Jurkat, Clone E6-1 (cell line): ENCODE results near the gene EMILIN2. TPM values are rescaled to one million over a fixed set of nuclear protein-coding genes. Genes with fewer than 3 reads are reported as not detected.
"Not testable (repeated sequence)": the region's sequence is repeated elsewhere in the genome, so short reads cannot be mapped to it uniquely, and the experiment has no call there.

Experiments
- DNase-seq: peaks from one replicate; pipeline ENCODE4 v3.0.0-alpha.2; 2011; ENCODE audit warnings: low read depth, low spot score
- H3K4me3 ChIP-seq: 2 replicates; pipeline ENCODE4 v1.5.1; 2011; ENCODE audit warnings: mild to moderate bottlenecking, low read length, control low read depth, moderate library complexity
- polyA plus RNA-seq: library from polyadenylated mRNA; unstranded; fragments of >200 nt; gene quantifications from one replicate; pipeline ENCODE4 v1.2.1, GENCODE V29; 2012; ENCODE audit warnings: missing spikeins; ENCODE audit not compliant: insufficient read length, insufficient read depth

Gene EMILIN2
- polyA plus RNA-seq, result 15.4 TPM

GRCh38 chr18:2846636-2847316, at the start of gene EMILIN2:
Gene EMILIN2, plus strand, starts transcription at chr18:2847006. Its CDS starts 183 bp downstream, at chr18:2847189.
- DNase-seq, result no peak
- H3K4me3 ChIP-seq, result peak within 1 kb of the TSS; percentile 27

GRCh38 chr18:2797951-2798350, 48.9 kb upstream of the EMILIN2 start:
- no peak for DNase-seq
- no peak overlapping the region for H3K4me3 ChIP-seq

- DNase-seq, result no peak
- H3K4me3 ChIP-seq, result no peak overlapping the region
Observed at GRCh38 chr18:2799369-2799768, 47.4 kb upstream of the EMILIN2 start.

GRCh38 chr18:2805970-2806943, 40.5 kb upstream of the EMILIN2 start:
- no peak for DNase-seq
- no peak overlapping the region for H3K4me3 ChIP-seq

- H3K4me3 ChIP-seq, DNase-seq: not testable (repeated sequence)
Observed at GRCh38 chr18:2808640-2809039, 38.2 kb upstream of the EMILIN2 start.

GRCh38 chr18:2809666-2810183, 37.1 kb upstream of the EMILIN2 start:
- not testable (repeated sequence) for DNase-seq, H3K4me3 ChIP-seq

- no peak overlapping the region for H3K4me3 ChIP-seq
- no peak for DNase-seq
Observed at GRCh38 chr18:2811416-2811815, 35.4 kb upstream of the EMILIN2 start.

- no peak for DNase-seq
- H3K4me3 ChIP-seq, result no peak overlapping the region
Observed at GRCh38 chr18:2814928-2815327, 31.9 kb upstream of the EMILIN2 start.

- no peak for DNase-seq
- H3K4me3 ChIP-seq, result no peak overlapping the region
Observed at GRCh38 chr18:2818281-2818680, 28.5 kb upstream of the EMILIN2 start.

GRCh38 chr18:2821695-2822094, 25.1 kb upstream of the EMILIN2 start:
- no peak overlapping the region for H3K4me3 ChIP-seq
- no peak for DNase-seq

- no peak for DNase-seq
Observed at GRCh38 chr18:2822213-2822921, 24.4 kb upstream of the EMILIN2 start.

GRCh38 chr18:2823202-2823601, 23.6 kb upstream of the EMILIN2 start:
- H3K4me3 ChIP-seq, result no peak overlapping the region
- no peak for DNase-seq

More at GRCh38 chr18:2822213-2822921, 24.4 kb upstream of the EMILIN2 start:
- H3K4me3 ChIP-seq, result no peak overlapping the region

- no peak overlapping the region for H3K4me3 ChIP-seq
- DNase-seq, result no peak
Observed at GRCh38 chr18:2823966-2824365, 22.8 kb upstream of the EMILIN2 start.

- H3K4me3 ChIP-seq, result no peak overlapping the region
- no peak for DNase-seq
Observed at GRCh38 chr18:2824865-2825264, 21.9 kb upstream of the EMILIN2 start.

- no peak for DNase-seq
Observed at GRCh38 chr18:2825613-2826175, 21.1 kb upstream of the EMILIN2 start.

GRCh38 chr18:2826581-2826980, 20.2 kb upstream of the EMILIN2 start:
- H3K4me3 ChIP-seq, result no peak overlapping the region
- no peak for DNase-seq

More at GRCh38 chr18:2825613-2826175, 21.1 kb upstream of the EMILIN2 start:
- H3K4me3 ChIP-seq, result no peak overlapping the region

- H3K4me3 ChIP-seq, result no peak overlapping the region
- no peak for DNase-seq
Observed at GRCh38 chr18:2827061-2827460, 19.7 kb upstream of the EMILIN2 start.

- not testable (repeated sequence) for H3K4me3 ChIP-seq, DNase-seq
Observed at GRCh38 chr18:2836118-2836517, 10.7 kb upstream of the EMILIN2 start.

- H3K4me3 ChIP-seq, DNase-seq: not testable (repeated sequence)
Observed at GRCh38 chr18:2837290-2837689, 9.5 kb upstream of the EMILIN2 start.
